HEK293 (cell line): ENCODE measurements around the gene PICALM.

Experiments
- REPIN1 ChIP-seq: fragments of 450-650 bp; formaldehyde crosslinking; IDR thresholded peaks from 2 replicates; pipeline ENCODE4 v1.5.1; 2017; ENCODE audit warnings: missing biosample characterization, missing genetic modification characterization, low read depth
- ZFP3 ChIP-seq: fragments of 450-650 bp; formaldehyde crosslinking; IDR thresholded peaks from 2 replicates; pipeline ENCODE4 v1.5.1; 2016; ENCODE audit warnings: low read depth, missing biosample characterization, missing genetic modification characterization
- ZFP41 ChIP-seq: fragments of 450-650 bp; formaldehyde crosslinking; IDR thresholded peaks from 2 replicates; pipeline ENCODE4 v1.5.1; 2016; ENCODE audit warnings: missing biosample characterization, missing genetic modification characterization, borderline replicate concordance
- ZNF423 ChIP-seq: fragments of 450-650 bp; formaldehyde crosslinking; IDR thresholded peaks from 2 replicates; pipeline ENCODE4 v1.5.1; 2016; ENCODE audit warnings: missing biosample characterization, missing genetic modification characterization
- TF ChIP-seq, protein P1 (sequence below): fragments of 450-650 bp; formaldehyde crosslinking; IDR thresholded peaks from 2 replicates; pipeline ENCODE4 v1.5.1; 2016; ENCODE audit warnings: missing biosample characterization, missing genetic modification characterization

DNA sequence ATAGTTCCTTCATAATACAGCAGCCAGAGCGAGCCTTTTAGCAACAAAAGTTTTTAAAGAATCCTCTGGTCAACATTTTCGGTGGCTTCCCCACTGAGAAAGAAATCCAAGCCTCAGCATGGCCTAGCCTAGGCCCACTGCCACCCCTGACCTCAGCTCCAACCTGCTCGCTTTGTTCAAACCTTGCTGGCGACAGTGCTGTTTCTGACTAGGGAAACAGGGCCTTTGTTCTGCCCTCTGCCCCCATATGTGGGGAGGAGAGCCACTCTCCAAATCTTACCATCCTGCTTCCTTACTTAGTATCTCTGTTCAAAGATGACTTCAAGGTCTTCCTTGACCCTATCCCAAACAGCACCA lies 117.9 kb downstream of the PICALM start:
- TF ChIP-seq REPIN1 (tag by site-specific recombination) (no peak), ZFP41 (no peak), ZFP3 (tag by site-specific recombination) (no peak), ZNF423 (tag by site-specific recombination) (no peak)
- TF ChIP-seq, protein P1, sequence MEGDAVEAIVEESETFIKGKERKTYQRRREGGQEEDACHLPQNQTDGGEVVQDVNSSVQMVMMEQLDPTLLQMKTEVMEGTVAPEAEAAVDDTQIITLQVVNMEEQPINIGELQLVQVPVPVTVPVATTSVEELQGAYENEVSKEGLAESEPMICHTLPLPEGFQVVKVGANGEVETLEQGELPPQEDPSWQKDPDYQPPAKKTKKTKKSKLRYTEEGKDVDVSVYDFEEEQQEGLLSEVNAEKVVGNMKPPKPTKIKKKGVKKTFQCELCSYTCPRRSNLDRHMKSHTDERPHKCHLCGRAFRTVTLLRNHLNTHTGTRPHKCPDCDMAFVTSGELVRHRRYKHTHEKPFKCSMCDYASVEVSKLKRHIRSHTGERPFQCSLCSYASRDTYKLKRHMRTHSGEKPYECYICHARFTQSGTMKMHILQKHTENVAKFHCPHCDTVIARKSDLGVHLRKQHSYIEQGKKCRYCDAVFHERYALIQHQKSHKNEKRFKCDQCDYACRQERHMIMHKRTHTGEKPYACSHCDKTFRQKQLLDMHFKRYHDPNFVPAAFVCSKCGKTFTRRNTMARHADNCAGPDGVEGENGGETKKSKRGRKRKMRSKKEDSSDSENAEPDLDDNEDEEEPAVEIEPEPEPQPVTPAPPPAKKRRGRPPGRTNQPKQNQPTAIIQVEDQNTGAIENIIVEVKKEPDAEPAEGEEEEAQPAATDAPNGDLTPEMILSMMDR (tag by site-specific recombination), result no peak
